Gastroesophageal sphincter (tissue), 4 donors: ENCODE measurements around the gene PLCG2. TPM values are rescaled to one million over a fixed set of nuclear protein-coding genes. Genes with fewer than 3 reads are reported as not detected.
A peak's percentile ranks its signal among the peaks of the same experiment; 100 is the strongest.

Source experiments
- ATAC-seq: fragments of 150-250 bp; one replicate; pipeline ENCODE4 v1.9.1; 2016; ENCODE audit warnings: mild to moderate bottlenecking, moderate library complexity
- H3K27ac ChIP-seq, 4 donors: fragments of 200-600 bp; sonication (generic) in 3 of 4; 1 replicate in 3 of 4; 2 replicates in 1 of 4; pipeline ENCODE4 v1.5.1; 2016 to 2019
- H3K27me3 ChIP-seq: fragments of 200-600 bp; sonication (generic); one replicate; pipeline ENCODE4 v1.5.1; 2019
- H3K36me3 ChIP-seq, 2 donors: fragments of 200-600 bp; sonication (generic); one replicate each; pipeline ENCODE4 v1.5.1; 2019; ENCODE audit warnings: control low read depth in 1 of 2
- H3K4me1 ChIP-seq, 3 donors: fragments of 200-600 bp; sonication (generic); 1 replicate in 2 of 3; 2 replicates in 1 of 3; pipeline ENCODE4 v1.5.1; 2016 to 2019; ENCODE audit warnings: control low read depth in 2 of 3
- H3K4me3 ChIP-seq, 2 donors: fragments of 200-600 bp; sonication (generic); one replicate each; pipeline ENCODE4 v1.5.1; 2019; ENCODE audit warnings: mild to moderate bottlenecking in 1 of 2, moderate library complexity in 1 of 2
- H3K9me3 ChIP-seq, 3 donors: fragments of 200-600 bp; sonication (generic); one replicate each; pipeline ENCODE4 v1.5.1; 2017 to 2019; ENCODE audit warnings: control low read depth in 2 of 3
- CTCF ChIP-seq, 4 experiments: fragments of 200-600 bp in 2 of 4; fragments of 450-650 bp in 2 of 4; sonication (generic) in 1 of 4; IDR thresholded peaks; one replicate each; pipeline ENCODE4 v1.5.1; 2017 to 2019; ENCODE audit warnings: antibody characterized with exemption in 4 of 4, mild to moderate bottlenecking in 2 of 4, moderate library complexity in 2 of 4
- EP300 ChIP-seq: sonication (generic); formaldehyde crosslinking; IDR thresholded peaks from one replicate; pipeline ENCODE4 v1.6.1; 2017; ENCODE audit warnings: antibody characterized with exemption, mild to moderate bottlenecking
- POLR2A ChIP-seq, 2 donors: fragments of 450-650 bp; IDR thresholded peaks; one replicate each; pipeline ENCODE4 v1.6.1; 2017; ENCODE audit warnings: antibody characterized with exemption in 2 of 2, mild to moderate bottlenecking in 2 of 2, moderate library complexity in 1 of 2
- POLR2AphosphoS5 ChIP-seq: sonication (generic); formaldehyde crosslinking; IDR thresholded peaks from one replicate; pipeline ENCODE4 v1.6.1; 2017; ENCODE audit warnings: antibody characterized with exemption
- WGBS, 2 donors: methylation state at CpG; one replicate each; pipeline ENCODE4 v1.1.5; 2018; ENCODE audit warnings: low coverage in 1 of 2; 5-methylcytosine and 5-hydroxymethylcytosine counted together
- total RNA-seq, 4 donors: library from RNA; depleted of rRNA; stranded (reverse); fragments of >200 nt; gene quantifications; one replicate each; pipeline ENCODE4 v1.1.0, GENCODE V29; 2016

PLCG2 gene
- total RNA-seq, 4 donors from 2014 or later: 6.2 to 11.4 (median 8.1) TPM

GRCh38 chr16:81866820-81867440 lies 87.8 kb downstream of the PLCG2 start:
- Histone ChIP-seq H3K4me1 (peaks cover 0 to 4% (median 0%) of the 10 kb centered on the region in 3 donors), H3K27ac (peak overlapping the region in 3 of 4 donors; percentile 53 to 78 (median 71)), H3K27me3 (peaks cover 43% of the 10 kb centered on the region), H3K36me3 (no peaks in the 10 kb centered on the region), H3K4me3 (no peak overlapping the region), H3K9me3 (no peaks in the 10 kb centered on the region)
- TF ChIP-seq CTCF (IDR thresholded peaks at IDR 0.05) (no peak), POLR2A (IDR thresholded peaks at IDR 0.05) (no peak), POLR2AphosphoS5 (no peak), EP300 (no peak)
- ATAC-seq: peak; percentile 86
- WGBS, 2 donors: 40 to 62% methylated on average over 1 to 3 of the region's 10 CpGs

GRCh38 chr16:81868057-81868748 lies 89.1 kb downstream of the PLCG2 start:
- TF ChIP-seq POLR2AphosphoS5 (no peak), POLR2A (IDR thresholded peaks at IDR 0.05) (no peak), EP300 (no peak), CTCF (IDR thresholded peaks at IDR 0.05) (no peak)
- H3K9me3 ChIP-seq: no peaks in the 10 kb centered on the region
- 90 to 96% methylated on average over 2 to 3 of the region's 3 CpGs for WGBS, 2 donors
- no peaks in the 10 kb centered on the region for H3K36me3 ChIP-seq
- H3K4me1 ChIP-seq: peaks cover 0 to 4% (median 0%) of the 10 kb centered on the region in 3 donors
- H3K27me3 ChIP-seq: peaks cover 31% of the 10 kb centered on the region
- no peak overlapping the region for H3K4me3 ChIP-seq
- no peak for ATAC-seq
- no peak overlapping the region for H3K27ac ChIP-seq

GRCh38 chr16:81869326-81869725 lies 90.2 kb downstream of the PLCG2 start:
- no peak for ATAC-seq
- H3K36me3 ChIP-seq: no peaks in the 10 kb centered on the region
- H3K4me1 ChIP-seq: peaks cover 0 to 4% (median 0%) of the 10 kb centered on the region in 3 donors
- H3K27me3 ChIP-seq: peaks cover 20% of the 10 kb centered on the region
- no peaks in the 10 kb centered on the region for H3K9me3 ChIP-seq
- no peak overlapping the region for H3K27ac ChIP-seq
- no peak for TF ChIP-seq POLR2A (IDR thresholded peaks at IDR 0.05)
- TF ChIP-seq EP300: no peak
- TF ChIP-seq POLR2AphosphoS5: no peak
- TF ChIP-seq CTCF (IDR thresholded peaks at IDR 0.05): no peak
- 89 to 97% methylated on average over 3 to 5 of the region's 5 CpGs for WGBS, 2 donors
- no peak overlapping the region for H3K4me3 ChIP-seq

- Histone ChIP-seq H3K4me3 (no peak overlapping the region), H3K9me3 (no peaks in the 10 kb centered on the region), H3K4me1 (no peaks in the 10 kb centered on the region), H3K27me3 (no peaks in the 10 kb centered on the region), H3K27ac (no peak overlapping the region), H3K36me3 (no peaks in the 10 kb centered on the region)
- WGBS, 2 donors: 65 to 84% methylated on average over 4 of the region's 4 CpGs
- ATAC-seq: no peak
- TF ChIP-seq POLR2A (IDR thresholded peaks at IDR 0.05) (no peak), EP300 (no peak), POLR2AphosphoS5 (no peak)
These were observed 94.1 kb downstream of the PLCG2 start for GRCh38 chr16:81873206-81873605.

GRCh38 chr16:81873843-81874752 lies 95.0 kb downstream of the PLCG2 start:
- Histone ChIP-seq H3K27me3 (peaks cover 4% of the 10 kb centered on the region), H3K36me3 (no peaks in the 10 kb centered on the region), H3K4me3 (no peak overlapping the region), H3K4me1 (no peaks in the 10 kb centered on the region), H3K27ac (no peak overlapping the region), H3K9me3 (no peaks in the 10 kb centered on the region)
- 20 to 36% methylated on average over 5 to 6 of the region's 6 CpGs for WGBS, 2 donors
- peak in 3 of 4 experiments; percentile 32 to 64 (median 61) for TF ChIP-seq CTCF (IDR thresholded peaks at IDR 0.05)
- TF ChIP-seq EP300: no peak
- no peak for TF ChIP-seq POLR2A (IDR thresholded peaks at IDR 0.05)
- TF ChIP-seq POLR2AphosphoS5: no peak
- ATAC-seq: no peak
